GM12891 (cell line): ENCODE data around the gene LRIG3.

Experiments used
- PAX5 ChIP-seq: IDR thresholded peaks from 2 replicates; pipeline ENCODE4 v1.6.1; 2011; ENCODE audit warnings: low read length, moderate library complexity, mild to moderate bottlenecking; ENCODE audit not compliant: insufficient read depth, severe bottlenecking
- POLR2A ChIP-seq: IDR thresholded peaks from 2 replicates; pipeline ENCODE4 v1.6.1; 2011; ENCODE audit warnings: low read depth, low read length, control low read depth
- POLR2AphosphoS5 ChIP-seq: IDR thresholded peaks from 2 replicates; pipeline ENCODE4 v1.6.1; 2011; ENCODE audit warnings: low read depth, low read length, control low read depth
- POU2F2 ChIP-seq: IDR thresholded peaks from 2 replicates; pipeline ENCODE4 v1.6.1; 2011; ENCODE audit warnings: low read depth, mild to moderate bottlenecking, control low read depth, low read length, moderate library complexity
- TAF1 ChIP-seq: IDR thresholded peaks from 2 replicates; pipeline ENCODE4 v1.6.1; 2011; ENCODE audit warnings: low read depth, low read length, control low read depth

GRCh38 chr12:58969237-58969636 lies 48.9 kb upstream of the LRIG3 start:
- TF ChIP-seq POLR2A (no peak), POLR2AphosphoS5 (no peak), TAF1 (no peak), PAX5 (no peak), POU2F2 (no peak)
